ENCODE data around the gene ZNF638.

ZNF638 gene

GRCh38 chr2:71446505-71446904 lies 114.9 kb downstream of the ZNF638 start:
- H3K9me3 ChIP-seq (ENCODE audit: control insufficient read depth, low read depth, low read length) = no peaks in the 10 kb centered on the region
- H3K27me3 ChIP-seq (ENCODE audit: control insufficient read depth, insufficient read depth, low read length) = peaks cover 5% of the 10 kb centered on the region
- H3K9ac ChIP-seq (ENCODE audit: low read length) = no peak overlapping the region
- no peaks in the 10 kb centered on the region for H3K4me1 ChIP-seq (ENCODE audit: control insufficient read depth, low read depth, low read length)
- H3K36me3 ChIP-seq (ENCODE audit: control insufficient read depth, low read depth, low read length) = no peaks in the 10 kb centered on the region
- no peak overlapping the region for H3K4me3 ChIP-seq (ENCODE audit: low read length)
- H3K27ac ChIP-seq (ENCODE audit: low read length) = no peak overlapping the region

- Histone ChIP-seq H3K9me3 (ENCODE audit: control insufficient read depth, low read depth, low read length) (no peaks in the 10 kb centered on the region), H3K27ac (ENCODE audit: low read length) (no peak overlapping the region), H3K4me3 (ENCODE audit: low read length) (no peak overlapping the region), H3K4me1 (ENCODE audit: control insufficient read depth, low read depth, low read length) (peaks cover 9% of the 10 kb centered on the region), H3K27me3 (ENCODE audit: control insufficient read depth, insufficient read depth, low read length) (peaks cover 30% of the 10 kb centered on the region), H3K36me3 (ENCODE audit: control insufficient read depth, low read depth, low read length) (no peaks in the 10 kb centered on the region), H3K9ac (ENCODE audit: low read length) (no peak overlapping the region)
These were observed 117.8 kb downstream of the ZNF638 start for GRCh38 chr2:71449343-71449742.

- peaks cover 42% of the 10 kb centered on the region for H3K27me3 ChIP-seq (ENCODE audit: control insufficient read depth, insufficient read depth, low read length)
- H3K36me3 ChIP-seq (ENCODE audit: control insufficient read depth, low read depth, low read length) = no peaks in the 10 kb centered on the region
- no peak overlapping the region for H3K27ac ChIP-seq (ENCODE audit: low read length)
- H3K9me3 ChIP-seq (ENCODE audit: control insufficient read depth, low read depth, low read length) = no peaks in the 10 kb centered on the region
- H3K4me3 ChIP-seq (ENCODE audit: low read length) = no peak overlapping the region
- H3K4me1 ChIP-seq (ENCODE audit: control insufficient read depth, low read depth, low read length) = peaks cover 33% of the 10 kb centered on the region
- H3K9ac ChIP-seq (ENCODE audit: low read length) = no peak overlapping the region
These were observed 120.1 kb downstream of the ZNF638 start for GRCh38 chr2:71451705-71452104.

- peaks cover 42% of the 10 kb centered on the region for H3K27me3 ChIP-seq (ENCODE audit: control insufficient read depth, insufficient read depth, low read length)
- peak overlapping the region; percentile 63 for H3K4me3 ChIP-seq (ENCODE audit: low read length)
- H3K27ac ChIP-seq (ENCODE audit: low read length) = no peak overlapping the region
- no peaks in the 10 kb centered on the region for H3K36me3 ChIP-seq (ENCODE audit: control insufficient read depth, low read depth, low read length)
- H3K9me3 ChIP-seq (ENCODE audit: control insufficient read depth, low read depth, low read length) = no peaks in the 10 kb centered on the region
- no peak overlapping the region for H3K9ac ChIP-seq (ENCODE audit: low read length)
- H3K4me1 ChIP-seq (ENCODE audit: control insufficient read depth, low read depth, low read length) = peaks cover 38% of the 10 kb centered on the region
These were observed 121.0 kb downstream of the ZNF638 start for GRCh38 chr2:71452565-71452964.

GRCh38 chr2:71453404-71454220 lies 122.0 kb downstream of the ZNF638 start, which contains the start of gene DYSF:
DYSF (plus strand) TSS chr2:71453561.
- H3K4me3 ChIP-seq (ENCODE audit: low read length) = peak within 1 kb of the TSS; percentile 63

GRCh38 chr2:71454221-71455010 lies 122.8 kb downstream of the ZNF638 start:
- no peak overlapping the region for H3K27ac ChIP-seq (ENCODE audit: low read length)

More at GRCh38 chr2:71453404-71454220, 122.0 kb downstream of the ZNF638 start, which contains the start of gene DYSF:
- no peaks in the 10 kb centered on the region for H3K9me3 ChIP-seq (ENCODE audit: control insufficient read depth, low read depth, low read length)
- H3K4me1 ChIP-seq (ENCODE audit: control insufficient read depth, low read depth, low read length) = peaks cover 38% of the 10 kb centered on the region
- H3K36me3 ChIP-seq (ENCODE audit: control insufficient read depth, low read depth, low read length) = no peaks in the 10 kb centered on the region
- H3K27ac ChIP-seq (ENCODE audit: low read length) = no peak within 1 kb of the TSS
- peaks cover 42% of the 10 kb centered on the region for H3K27me3 ChIP-seq (ENCODE audit: control insufficient read depth, insufficient read depth, low read length)
- peak within 1 kb of the TSS; percentile 20 for H3K9ac ChIP-seq (ENCODE audit: low read length)

GRCh38 chr2:71455011-71455740 lies 123.6 kb downstream of the ZNF638 start:
- Histone ChIP-seq H3K9me3 (ENCODE audit: control insufficient read depth, low read depth, low read length) (no peaks in the 10 kb centered on the region), H3K4me1 (ENCODE audit: control insufficient read depth, low read depth, low read length) (peaks cover 38% of the 10 kb centered on the region), H3K9ac (ENCODE audit: low read length) (peak overlapping the region; percentile 56), H3K27ac (ENCODE audit: low read length) (peak overlapping the region; percentile 63), H3K4me3 (ENCODE audit: low read length) (peak overlapping the region; percentile 30), H3K36me3 (ENCODE audit: control insufficient read depth, low read depth, low read length) (no peaks in the 10 kb centered on the region), H3K27me3 (ENCODE audit: control insufficient read depth, insufficient read depth, low read length) (peaks cover 42% of the 10 kb centered on the region)

More at GRCh38 chr2:71454221-71455010, 122.8 kb downstream of the ZNF638 start:
- peaks cover 42% of the 10 kb centered on the region for H3K27me3 ChIP-seq (ENCODE audit: control insufficient read depth, insufficient read depth, low read length)
- H3K4me3 ChIP-seq (ENCODE audit: low read length) = peak overlapping the region; percentile 63
- H3K9ac ChIP-seq (ENCODE audit: low read length) = peak overlapping the region; percentile 20
- no peaks in the 10 kb centered on the region for H3K36me3 ChIP-seq (ENCODE audit: control insufficient read depth, low read depth, low read length)
- H3K9me3 ChIP-seq (ENCODE audit: control insufficient read depth, low read depth, low read length) = no peaks in the 10 kb centered on the region
- peaks cover 38% of the 10 kb centered on the region for H3K4me1 ChIP-seq (ENCODE audit: control insufficient read depth, low read depth, low read length)

- peaks cover 41% of the 10 kb centered on the region for H3K4me1 ChIP-seq (ENCODE audit: control insufficient read depth, low read depth, low read length)
- peak overlapping the region; percentile 30 for H3K4me3 ChIP-seq (ENCODE audit: low read length)
- H3K27ac ChIP-seq (ENCODE audit: low read length) = peak overlapping the region; percentile 63
- peaks cover 41% of the 10 kb centered on the region for H3K27me3 ChIP-seq (ENCODE audit: control insufficient read depth, insufficient read depth, low read length)
- no peaks in the 10 kb centered on the region for H3K36me3 ChIP-seq (ENCODE audit: control insufficient read depth, low read depth, low read length)
- no peaks in the 10 kb centered on the region for H3K9me3 ChIP-seq (ENCODE audit: control insufficient read depth, low read depth, low read length)
- peak overlapping the region; percentile 56 for H3K9ac ChIP-seq (ENCODE audit: low read length)
These were observed 124.4 kb downstream of the ZNF638 start for GRCh38 chr2:71455741-71456569.

- Histone ChIP-seq H3K9me3 (ENCODE audit: control insufficient read depth, low read depth, low read length) (no peaks in the 10 kb centered on the region), H3K4me1 (ENCODE audit: control insufficient read depth, low read depth, low read length) (peaks cover 41% of the 10 kb centered on the region), H3K4me3 (ENCODE audit: low read length) (peak overlapping the region; percentile 30), H3K36me3 (ENCODE audit: control insufficient read depth, low read depth, low read length) (no peaks in the 10 kb centered on the region), H3K27ac (ENCODE audit: low read length) (peak overlapping the region; percentile 63), H3K27me3 (ENCODE audit: control insufficient read depth, insufficient read depth, low read length) (peaks cover 41% of the 10 kb centered on the region), H3K9ac (ENCODE audit: low read length) (peak overlapping the region; percentile 56)
These were observed 125.0 kb downstream of the ZNF638 start for GRCh38 chr2:71456617-71457016.

GRCh38 chr2:71457123-71457915 lies 125.7 kb downstream of the ZNF638 start:
- Histone ChIP-seq H3K27ac (ENCODE audit: low read length) (no peak overlapping the region), H3K27me3 (ENCODE audit: control insufficient read depth, insufficient read depth, low read length) (peaks cover 43% of the 10 kb centered on the region), H3K9me3 (ENCODE audit: control insufficient read depth, low read depth, low read length) (no peaks in the 10 kb centered on the region), H3K4me3 (ENCODE audit: low read length) (no peak overlapping the region), H3K4me1 (ENCODE audit: control insufficient read depth, low read depth, low read length) (peaks cover 41% of the 10 kb centered on the region), H3K9ac (ENCODE audit: low read length) (no peak overlapping the region), H3K36me3 (ENCODE audit: control insufficient read depth, low read depth, low read length) (no peaks in the 10 kb centered on the region)
